Activated naive CD8-positive, alpha-beta T cell treated with anti-CD3 and anti-CD28 coated beads for 36 hours (primary cell): ENCODE measurements around the gene FAM161B. TPM values are rescaled to one million over a fixed set of nuclear protein-coding genes. Genes with fewer than 3 reads are reported as not detected.
"Not testable (repeated sequence)": the region's sequence is repeated elsewhere in the genome, so short reads cannot be mapped to it uniquely, and the experiment has no call there.

Experiments used
- DNase-seq: peaks from one replicate; pipeline ENCODE4 v3.0.0; 2021
- H3K27ac Mint-ChIP-seq: one replicate; pipeline ENCODE4 v1.8.0; 2022; ENCODE audit warnings: mild to moderate bottlenecking, moderate library complexity, mixed read lengths
- H3K27me3 Mint-ChIP-seq: one replicate; pipeline ENCODE4 v1.8.0; 2022; ENCODE audit warnings: mild to moderate bottlenecking, mixed read lengths
- H3K36me3 Mint-ChIP-seq: one replicate; pipeline ENCODE4 v1.8.0; 2021; ENCODE audit warnings: mild to moderate bottlenecking, mixed read lengths
- H3K4me1 Mint-ChIP-seq: one replicate; pipeline ENCODE4 v1.8.0; 2021; ENCODE audit warnings: mixed read lengths
- H3K4me3 Mint-ChIP-seq: one replicate; pipeline ENCODE4 v1.8.0; 2022; ENCODE audit warnings: mild to moderate bottlenecking, moderate library complexity, mixed read lengths
- H3K9me3 Mint-ChIP-seq: one replicate; pipeline ENCODE4 v1.8.0; 2022; ENCODE audit warnings: mixed read lengths
- total RNA-seq, 2 experiments: library from RNA; stranded (reverse); gene quantifications; one replicate each; pipeline ENCODE4 v1.2.3, GENCODE V29; 2021

FAM161B gene
- total RNA-seq, 2 experiments from 2014 or later = 1.0 to 1.1 TPM

- H3K4me3 Mint-ChIP-seq = no peak overlapping the region
- no peaks in the 10 kb centered on the region for H3K27me3 Mint-ChIP-seq
- peaks cover 10% of the 10 kb centered on the region for H3K36me3 Mint-ChIP-seq
- no peaks in the 10 kb centered on the region for H3K4me1 Mint-ChIP-seq
- no peaks in the 10 kb centered on the region for H3K9me3 Mint-ChIP-seq
- H3K27ac Mint-ChIP-seq = no peak overlapping the region
- DNase-seq = no peak
These were observed 11.3 kb upstream of the FAM161B start for GRCh38 chr14:73961192-73961591.

- Mint-ChIP-seq H3K36me3 (peaks cover 12% of the 10 kb centered on the region), H3K27me3 (no peaks in the 10 kb centered on the region), H3K4me3 (no peak overlapping the region), H3K4me1 (no peaks in the 10 kb centered on the region), H3K27ac (peak overlapping the region; percentile 22), H3K9me3 (no peaks in the 10 kb centered on the region)
- DNase-seq = no peak
These were observed 8.7 kb upstream of the FAM161B start for GRCh38 chr14:73958591-73958990.

GRCh38 chr14:73955674-73956073, 5.8 kb upstream of the FAM161B start:
- no peak for DNase-seq
- peaks cover 13% of the 10 kb centered on the region for H3K36me3 Mint-ChIP-seq
- peaks cover 13% of the 10 kb centered on the region for H3K4me1 Mint-ChIP-seq
- H3K27me3 Mint-ChIP-seq = no peaks in the 10 kb centered on the region
- H3K4me3 Mint-ChIP-seq = no peak overlapping the region
- no peak overlapping the region for H3K27ac Mint-ChIP-seq
- H3K9me3 Mint-ChIP-seq = no peaks in the 10 kb centered on the region

- peaks cover 13% of the 10 kb centered on the region for H3K4me1 Mint-ChIP-seq
These were observed 3.8 kb upstream of the FAM161B start for GRCh38 chr14:73953731-73954130.

GRCh38 chr14:73945159-73945670, 4.7 kb downstream of the FAM161B start:
- no peaks in the 10 kb centered on the region for H3K36me3 Mint-ChIP-seq
- no peaks in the 10 kb centered on the region for H3K4me1 Mint-ChIP-seq
- H3K4me3 Mint-ChIP-seq = no peak overlapping the region
- DNase-seq = no peak
- no peak overlapping the region for H3K27ac Mint-ChIP-seq
- H3K9me3 Mint-ChIP-seq = no peaks in the 10 kb centered on the region
- H3K27me3 Mint-ChIP-seq = no peaks in the 10 kb centered on the region

More at GRCh38 chr14:73953731-73954130, 3.8 kb upstream of the FAM161B start:
- DNase-seq = no peak
- peaks cover 8% of the 10 kb centered on the region for H3K36me3 Mint-ChIP-seq
- no peaks in the 10 kb centered on the region for H3K9me3 Mint-ChIP-seq
- H3K4me3 Mint-ChIP-seq = no peak overlapping the region
- H3K27ac Mint-ChIP-seq = no peak overlapping the region
- H3K27me3 Mint-ChIP-seq = no peaks in the 10 kb centered on the region

GRCh38 chr14:73944432-73945158, 5.3 kb downstream of the FAM161B start:
- Mint-ChIP-seq H3K4me3 (no peak overlapping the region), H3K4me1 (no peaks in the 10 kb centered on the region), H3K27ac (no peak overlapping the region)

GRCh38 chr14:73943083-73943482, 6.8 kb downstream of the FAM161B start:
- no peaks in the 10 kb centered on the region for H3K27me3 Mint-ChIP-seq

More at GRCh38 chr14:73944432-73945158, 5.3 kb downstream of the FAM161B start:
- Mint-ChIP-seq H3K9me3 (no peaks in the 10 kb centered on the region), H3K36me3 (no peaks in the 10 kb centered on the region), H3K27me3 (no peaks in the 10 kb centered on the region)
- no peak for DNase-seq

GRCh38 chr14:73942180-73942579, 7.7 kb downstream of the FAM161B start:
- H3K4me3 Mint-ChIP-seq = no peak overlapping the region

More at GRCh38 chr14:73943083-73943482, 6.8 kb downstream of the FAM161B start:
- no peaks in the 10 kb centered on the region for H3K4me1 Mint-ChIP-seq
- no peak overlapping the region for H3K4me3 Mint-ChIP-seq
- DNase-seq = no peak
- no peak overlapping the region for H3K27ac Mint-ChIP-seq
- no peaks in the 10 kb centered on the region for H3K9me3 Mint-ChIP-seq
- no peaks in the 10 kb centered on the region for H3K36me3 Mint-ChIP-seq

GRCh38 chr14:73937012-73937411, 12.9 kb downstream of the FAM161B start:
- no peaks in the 10 kb centered on the region for H3K9me3 Mint-ChIP-seq
- H3K36me3 Mint-ChIP-seq = peaks cover 10% of the 10 kb centered on the region
- no peaks in the 10 kb centered on the region for H3K4me1 Mint-ChIP-seq
- no peak overlapping the region for H3K27ac Mint-ChIP-seq
- H3K4me3 Mint-ChIP-seq = no peak overlapping the region
- no peak for DNase-seq
- no peaks in the 10 kb centered on the region for H3K27me3 Mint-ChIP-seq

More at GRCh38 chr14:73942180-73942579, 7.7 kb downstream of the FAM161B start:
- no peaks in the 10 kb centered on the region for H3K36me3 Mint-ChIP-seq
- no peaks in the 10 kb centered on the region for H3K9me3 Mint-ChIP-seq
- H3K27ac Mint-ChIP-seq = no peak overlapping the region
- H3K4me1 Mint-ChIP-seq = no peaks in the 10 kb centered on the region
- DNase-seq = no peak
- H3K27me3 Mint-ChIP-seq = no peaks in the 10 kb centered on the region

- H3K4me3 Mint-ChIP-seq = no peak overlapping the region
- H3K4me1 Mint-ChIP-seq = peaks cover 2% of the 10 kb centered on the region
- no peaks in the 10 kb centered on the region for H3K9me3 Mint-ChIP-seq
- no peak for DNase-seq
- H3K27me3 Mint-ChIP-seq = no peaks in the 10 kb centered on the region
- H3K27ac Mint-ChIP-seq = no peak overlapping the region
- H3K36me3 Mint-ChIP-seq = peaks cover 13% of the 10 kb centered on the region
These were observed 13.3 kb downstream of the FAM161B start for GRCh38 chr14:73936548-73936947.

GRCh38 chr14:73935666-73936065, 14.2 kb downstream of the FAM161B start:
- no peak for DNase-seq
- H3K4me3 Mint-ChIP-seq = no peak overlapping the region
- no peaks in the 10 kb centered on the region for H3K27me3 Mint-ChIP-seq
- H3K9me3 Mint-ChIP-seq = no peaks in the 10 kb centered on the region
- H3K36me3 Mint-ChIP-seq = peaks cover 16% of the 10 kb centered on the region
- peak overlapping the region; percentile 28 for H3K27ac Mint-ChIP-seq
- H3K4me1 Mint-ChIP-seq = peaks cover 4% of the 10 kb centered on the region

GRCh38 chr14:73924337-73924736, 25.6 kb downstream of the FAM161B start:
- H3K27ac Mint-ChIP-seq = peak overlapping the region; percentile 68
- H3K4me1 Mint-ChIP-seq = peaks cover 3% of the 10 kb centered on the region
- H3K27me3 Mint-ChIP-seq = no peaks in the 10 kb centered on the region
- no peak overlapping the region for H3K4me3 Mint-ChIP-seq
- DNase-seq = no peak
- peaks cover 19% of the 10 kb centered on the region for H3K36me3 Mint-ChIP-seq
- no peaks in the 10 kb centered on the region for H3K9me3 Mint-ChIP-seq

GRCh38 chr14:73919457-73919856, 30.4 kb downstream of the FAM161B start:
- H3K27ac Mint-ChIP-seq, H3K4me3 Mint-ChIP-seq, H3K9me3 Mint-ChIP-seq, DNase-seq, H3K4me1 Mint-ChIP-seq, H3K27me3 Mint-ChIP-seq: not testable (repeated sequence)
- H3K36me3 Mint-ChIP-seq = peaks cover 12% of the 10 kb centered on the region

GRCh38 chr14:73916324-73916723, 33.6 kb downstream of the FAM161B start:
- Mint-ChIP-seq H3K27me3 (no peaks in the 10 kb centered on the region), H3K36me3 (peaks cover 37% of the 10 kb centered on the region), H3K27ac (no peak overlapping the region), H3K4me1 (peaks cover 4% of the 10 kb centered on the region), H3K9me3 (peaks cover 4% of the 10 kb centered on the region), H3K4me3 (no peak overlapping the region)
- no peak for DNase-seq

- no peak overlapping the region for H3K4me3 Mint-ChIP-seq
- no peak for DNase-seq
- peaks cover 61% of the 10 kb centered on the region for H3K36me3 Mint-ChIP-seq
- H3K4me1 Mint-ChIP-seq = peaks cover 4% of the 10 kb centered on the region
- H3K27ac Mint-ChIP-seq = no peak overlapping the region
- no peaks in the 10 kb centered on the region for H3K27me3 Mint-ChIP-seq
- peaks cover 4% of the 10 kb centered on the region for H3K9me3 Mint-ChIP-seq
These were observed 36.6 kb downstream of the FAM161B start for GRCh38 chr14:73913256-73913655.

GRCh38 chr14:73909681-73910080, 40.2 kb downstream of the FAM161B start:
- DNase-seq = no peak
- peaks cover 69% of the 10 kb centered on the region for H3K36me3 Mint-ChIP-seq
- H3K9me3 Mint-ChIP-seq = peaks cover 4% of the 10 kb centered on the region
- H3K4me1 Mint-ChIP-seq = no peaks in the 10 kb centered on the region
- no peak overlapping the region for H3K27ac Mint-ChIP-seq
- H3K4me3 Mint-ChIP-seq = no peak overlapping the region
- H3K27me3 Mint-ChIP-seq = no peaks in the 10 kb centered on the region
